Stomach (tissue), 4 donors: Measurements from ENCODE around the gene RLN2.

Source experiments
- CTCF ChIP-seq, 7 experiments: fragments of 450-650 bp in 4 of 7; fragments of 200-600 bp in 3 of 7; sonication (generic) in 3 of 7; IDR thresholded peaks; one replicate each; pipeline ENCODE4 v1.5.1; 2016 to 2019; ENCODE audit warnings: antibody characterized with exemption in 7 of 7, control low read depth in 2 of 7, mild to moderate bottlenecking in 1 of 7
- EP300 ChIP-seq: sonication (generic); formaldehyde crosslinking; IDR thresholded peaks from one replicate; pipeline ENCODE4 v1.6.1; 2017; ENCODE audit warnings: antibody characterized with exemption
- POLR2A ChIP-seq, 4 donors: fragments of 450-650 bp; IDR thresholded peaks; one replicate each; pipeline ENCODE4 v1.6.1; 2016; ENCODE audit warnings: antibody characterized with exemption in 4 of 4, control low read depth in 2 of 4, mild to moderate bottlenecking in 1 of 4, moderate library complexity in 1 of 4
- POLR2AphosphoS5 ChIP-seq, 3 donors: sonication (generic); formaldehyde crosslinking; IDR thresholded peaks; one replicate each; pipeline ENCODE4 v1.6.1; 2016; ENCODE audit warnings: antibody characterized with exemption in 3 of 3

GRCh38 chr9:5288591-5288990 is 15.9 kb downstream of the RLN2 start:
- TF ChIP-seq CTCF (IDR thresholded peaks at IDR 0.05) (no peak), POLR2A (IDR thresholded peaks at IDR 0.05) (no peak), EP300 (no peak), POLR2AphosphoS5 (IDR thresholded peaks at IDR 0.05) (no peak)
